GM23248 (cell line): ENCODE results near the gene SLC27A3.

Experiments
- EZH2 ChIP-seq: fragments of 200-600 bp; sonication (generic); IDR thresholded peaks from 2 replicates; pipeline ENCODE4 v1.6.1; 2018; ENCODE audit warnings: antibody characterized with exemption, mild to moderate bottlenecking; ENCODE audit not compliant: insufficient read depth, poor library complexity, severe bottlenecking
- EZH2phosphoT487 ChIP-seq: fragments of 200-600 bp; sonication (generic); IDR thresholded peaks from 2 replicates; pipeline ENCODE4 v1.6.1; 2018; ENCODE audit warnings: antibody characterized with exemption, moderate library complexity, mild to moderate bottlenecking, low read depth; ENCODE audit not compliant: insufficient read depth

DNA sequence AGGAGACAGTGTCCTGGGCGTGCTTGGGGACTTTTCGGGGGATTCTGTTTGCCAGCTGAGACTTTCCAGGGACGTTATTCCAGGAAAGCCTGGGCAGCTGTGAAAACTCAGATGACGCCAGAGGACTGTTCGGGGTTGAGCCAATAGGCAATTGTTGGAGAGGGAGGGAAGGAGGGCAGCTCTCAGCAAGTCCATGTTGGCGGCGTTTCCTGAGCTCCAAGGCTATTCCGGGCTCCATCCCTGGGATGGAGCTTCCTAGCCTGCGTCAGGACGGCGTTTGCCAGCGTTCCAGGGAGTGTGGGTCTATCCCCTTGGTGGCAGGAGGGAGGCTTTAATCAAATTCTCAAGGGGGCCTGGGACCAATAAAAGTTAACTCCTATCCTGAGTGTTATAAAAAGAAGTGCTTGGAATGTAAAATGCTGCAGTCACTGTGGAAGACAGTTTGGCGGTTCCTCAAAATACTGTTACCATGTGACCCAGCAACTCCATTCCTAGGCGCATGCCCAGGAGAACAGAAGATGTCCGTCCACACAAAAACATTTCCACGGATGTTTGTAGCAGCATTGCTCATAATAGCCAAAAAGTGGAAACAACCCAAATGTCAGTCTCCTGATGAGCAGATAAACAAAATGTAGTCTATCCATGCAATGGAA lies 15.2 kb downstream of the SLC27A3 start:
- TF ChIP-seq EZH2 (no peak), EZH2phosphoT487 (no peak)
